GM12878 (cell line): ENCODE measurements around the gene TOX2. TPM values are rescaled to one million over a fixed set of nuclear protein-coding genes. Genes with fewer than 3 reads are reported as not detected.

Source experiments
- BMI1 ChIP-seq: fragments of 450-650 bp; IDR thresholded peaks from 2 replicates; pipeline ENCODE4 v1.6.1; 2016; ENCODE audit warnings: mild to moderate bottlenecking, moderate library complexity, borderline replicate concordance
- E2F8 ChIP-seq: fragments of 450-650 bp; IDR thresholded peaks from 2 replicates; pipeline ENCODE4 v1.6.1; 2018; ENCODE audit warnings: mild to moderate bottlenecking, low read depth, moderate library complexity; ENCODE audit not compliant: partially characterized antibody
- ELK1 ChIP-seq: IDR thresholded peaks from 2 replicates; pipeline ENCODE4 v1.6.1; 2012; ENCODE audit warnings: low read depth, low read length, improper control_type of control experiment
- FOXK2 ChIP-seq: fragments of 450-650 bp; IDR thresholded peaks from 2 replicates; pipeline ENCODE4 v1.6.1; 2017; ENCODE audit warnings: mild to moderate bottlenecking, moderate library complexity
- FOXM1 ChIP-seq: IDR thresholded peaks from 2 replicates; pipeline ENCODE4 v1.6.1; 2012; ENCODE audit warnings: low read depth, mild to moderate bottlenecking, inconsistent platforms, low read length, moderate library complexity
- IKZF2 ChIP-seq, 2 experiments: fragments of 450-650 bp; IDR thresholded peaks; 2 replicates each; pipeline ENCODE4 v1.6.1; 2017; ENCODE audit warnings: mild to moderate bottlenecking in 2 of 2, moderate library complexity in 2 of 2
- LARP7 ChIP-seq: fragments of 450-650 bp; IDR thresholded peaks from 2 replicates; pipeline ENCODE4 v1.6.1; 2017; ENCODE audit warnings: mild to moderate bottlenecking
- MTA2 ChIP-seq: fragments of 450-650 bp; IDR thresholded peaks from 2 replicates; pipeline ENCODE4 v1.6.1; 2016; ENCODE audit warnings: low read depth, mild to moderate bottlenecking, moderate library complexity
- MXI1 ChIP-seq: fragments of 150-350 bp; IDR thresholded peaks from 2 replicates; pipeline ENCODE4 v1.6.1; 2011; ENCODE audit warnings: low read depth, mild to moderate bottlenecking, inconsistent platforms, low read length, improper control_type of control experiment
- NBN ChIP-seq: fragments of 450-650 bp; IDR thresholded peaks from 2 replicates; pipeline ENCODE4 v1.6.1; 2016
- NFYB ChIP-seq: IDR thresholded peaks from 2 replicates; pipeline ENCODE4 v1.6.1; 2011; ENCODE audit warnings: low read depth, mild to moderate bottlenecking, low read length, improper control_type of control experiment, moderate library complexity; ENCODE audit not compliant: insufficient read depth
- NKRF ChIP-seq: fragments of 450-650 bp; conservative IDR thresholded peaks from 2 replicates; pipeline ENCODE4 v1.6.1; 2017; ENCODE audit warnings: mild to moderate bottlenecking, moderate library complexity
- NR2F1 ChIP-seq: fragments of 450-650 bp; conservative IDR thresholded peaks from 2 replicates; pipeline ENCODE4 v1.6.1; 2017; ENCODE audit warnings: mild to moderate bottlenecking
- ZBTB40 ChIP-seq: fragments of 450-650 bp; IDR thresholded peaks from 2 replicates; pipeline ENCODE4 v1.6.1; 2016; ENCODE audit warnings: mild to moderate bottlenecking, moderate library complexity, borderline replicate concordance
- ZNF24 ChIP-seq: fragments of 450-650 bp; IDR thresholded peaks from 2 replicates; pipeline ENCODE4 v1.6.1; 2017; ENCODE audit warnings: antibody characterized with exemption, mild to moderate bottlenecking
- polyA plus RNA-seq, 11 experiments: library from polyadenylated mRNA; depleted of rRNA in 4 of 11; unstranded in 6 of 11; stranded (reverse) in 5 of 11; fragments of >200 nt; fragmentation: Nextera tagmentation in 4 of 11; fragmentation: Illumina TruSeq in 1 of 11; extraction: Ambion mirVana in 4 of 11; extraction: Trizol in 1 of 11; gene quantifications; 1 replicate in 1 of 11; 2 replicates in 10 of 11; pipeline versions ENCODE4 v1.2.1 to v1.2.3, GENCODE V29; 2011 to 2016; ENCODE audit warnings: inconsistent platforms in 2 of 11, missing spikeins in 2 of 11, low read depth in 1 of 11
- total RNA-seq, 4 experiments: library from RNA; depleted of rRNA in 3 of 4; stranded (reverse); fragments of >200 nt in 3 of 4; fragmentation: Illumina TruSeq in 1 of 4; extraction: Trizol in 1 of 4; gene quantifications; 2 replicates each; pipeline versions ENCODE4 v1.2.1 to v1.2.3, GENCODE V29; 2013 to 2021

The TOX2 gene
- total and polyA plus RNA-seq, 10 of the 15 experiments (the other 5 are each of a cell fraction or from before 2014, with no cell fraction given), result 2.6 to 40.5 (median 7.9) TPM

GRCh38 chr20:43917380-43917779, 2.7 kb downstream of the TOX2 start (continued):
- TF ChIP-seq ZBTB40 (peak; percentile 67; the same call in 1 of the 2 replicates), E2F8 (no peak), IKZF2 (IDR thresholded peaks at IDR 0.05) (peak in 1 of 2 experiments; percentile 14; a peak in 1 of 4 replicates), MXI1 (0 out of 2 replicates have a peak, but pooled peaks have one; percentile 32), NBN (no peak), NKRF (0 out of 2 replicates have a peak, but pooled peaks have one; percentile 21), BMI1 (peak; percentile 88), NFYB (no peak), LARP7 (peak; percentile 39; the same call in 1 of the 2 replicates), NR2F1 (0 out of 2 replicates have a peak, but pooled peaks have one; percentile 15), MTA2 (no peak), ELK1 (no peak), ZNF24 (no peak), FOXK2 (no peak), FOXM1 (no peak)
